Measurements from ENCODE around the gene LMX1B.

DNA sequence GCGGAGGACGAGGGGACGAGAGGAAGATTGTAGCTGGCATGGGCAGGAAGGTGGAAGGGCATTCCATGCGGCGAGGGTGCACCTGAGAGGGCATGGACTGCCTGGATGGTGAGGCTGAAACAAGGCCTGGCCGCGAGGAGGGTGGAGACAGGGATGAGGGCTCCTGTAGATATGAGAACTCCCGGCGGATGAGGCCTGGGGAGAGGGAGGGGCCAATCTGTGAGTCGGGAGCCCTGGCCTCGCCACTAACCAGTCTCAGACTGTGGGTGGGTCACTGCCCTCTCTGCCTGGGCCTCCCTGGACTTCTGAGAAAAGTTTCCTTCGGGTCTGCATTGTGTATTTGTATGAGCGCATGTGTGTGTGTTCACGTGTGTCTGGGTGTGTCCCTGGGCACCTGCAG, 55.4 kb downstream of the LMX1B start:
- TF ChIP-seq, protein P1, sequence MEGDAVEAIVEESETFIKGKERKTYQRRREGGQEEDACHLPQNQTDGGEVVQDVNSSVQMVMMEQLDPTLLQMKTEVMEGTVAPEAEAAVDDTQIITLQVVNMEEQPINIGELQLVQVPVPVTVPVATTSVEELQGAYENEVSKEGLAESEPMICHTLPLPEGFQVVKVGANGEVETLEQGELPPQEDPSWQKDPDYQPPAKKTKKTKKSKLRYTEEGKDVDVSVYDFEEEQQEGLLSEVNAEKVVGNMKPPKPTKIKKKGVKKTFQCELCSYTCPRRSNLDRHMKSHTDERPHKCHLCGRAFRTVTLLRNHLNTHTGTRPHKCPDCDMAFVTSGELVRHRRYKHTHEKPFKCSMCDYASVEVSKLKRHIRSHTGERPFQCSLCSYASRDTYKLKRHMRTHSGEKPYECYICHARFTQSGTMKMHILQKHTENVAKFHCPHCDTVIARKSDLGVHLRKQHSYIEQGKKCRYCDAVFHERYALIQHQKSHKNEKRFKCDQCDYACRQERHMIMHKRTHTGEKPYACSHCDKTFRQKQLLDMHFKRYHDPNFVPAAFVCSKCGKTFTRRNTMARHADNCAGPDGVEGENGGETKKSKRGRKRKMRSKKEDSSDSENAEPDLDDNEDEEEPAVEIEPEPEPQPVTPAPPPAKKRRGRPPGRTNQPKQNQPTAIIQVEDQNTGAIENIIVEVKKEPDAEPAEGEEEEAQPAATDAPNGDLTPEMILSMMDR (IDR thresholded peaks at IDR 0.05): no peak
- TF ChIP-seq POLR2A (IDR thresholded peaks at IDR 0.05) (no peak), EP300 (IDR thresholded peaks at IDR 0.05) (no peak), POLR2AphosphoS5 (IDR thresholded peaks at IDR 0.05) (no peak)

All from sigmoid colon (tissue), 4 donors.